Anterior cingulate cortex (tissue), 58 donors: ENCODE measurements around the gene SDK1.
A peak's percentile ranks its signal among the peaks of the same experiment; 100 is the strongest.

Experiments
- DNase-seq, 58 donors: peaks; one replicate each; lab custom pipeline; 2025; lab: John Stamatoyannopoulos, UW

Gene SDK1

GRCh38 chr7:4045975-4046374, 744.9 kb downstream of the SDK1 start:
- no peak for DNase-seq

- DNase-seq, result no peak
Measured at GRCh38 chr7:4048336-4048735, 747.3 kb downstream of the SDK1 start.

- DNase-seq, result no peak
Measured at GRCh38 chr7:4049202-4049601, 748.1 kb downstream of the SDK1 start.

- DNase-seq, result no peak
Measured at GRCh38 chr7:4050126-4050660, 749.1 kb downstream of the SDK1 start.

- no peak for DNase-seq
Measured at GRCh38 chr7:4051696-4052095, 750.6 kb downstream of the SDK1 start.

GRCh38 chr7:4052130-4052529, 751.1 kb downstream of the SDK1 start:
- DNase-seq, result no peak

- DNase-seq, result no peak
Measured at GRCh38 chr7:4054158-4054557, 753.1 kb downstream of the SDK1 start.

- DNase-seq, result no peak
Measured at GRCh38 chr7:4056552-4057288, 755.7 kb downstream of the SDK1 start.

- DNase-seq, result no peak
Measured at GRCh38 chr7:4057289-4057616, 756.2 kb downstream of the SDK1 start.

GRCh38 chr7:4058158-4058557, 757.1 kb downstream of the SDK1 start:
- DNase-seq, result no peak

- DNase-seq, result peak in 1 of 58 donors; percentile 7
Measured at GRCh38 chr7:4065190-4065589, 764.1 kb downstream of the SDK1 start.

GRCh38 chr7:4066206-4066605, 765.2 kb downstream of the SDK1 start:
- DNase-seq, result no peak

GRCh38 chr7:4066626-4067475, 765.8 kb downstream of the SDK1 start:
- DNase-seq, result no peak

- DNase-seq, result no peak
Measured at GRCh38 chr7:4067476-4067760, 766.4 kb downstream of the SDK1 start.

GRCh38 chr7:4067874-4068273, 766.8 kb downstream of the SDK1 start:
- peak in 2 of 58 donors; percentile 2 to 8 for DNase-seq

GRCh38 chr7:4068286-4068685, 767.2 kb downstream of the SDK1 start:
- DNase-seq, result no peak

- no peak for DNase-seq
Measured at GRCh38 chr7:4069268-4070095, 768.4 kb downstream of the SDK1 start.

- DNase-seq, result no peak
Measured at GRCh38 chr7:4070214-4070613, 769.2 kb downstream of the SDK1 start.

GRCh38 chr7:4071370-4072058, 770.5 kb downstream of the SDK1 start:
- no peak for DNase-seq

- DNase-seq, result no peak
Measured at GRCh38 chr7:4072161-4072925, 771.3 kb downstream of the SDK1 start.
